ENCODE data around the gene CHD3. TPM values are rescaled to one million over a fixed set of nuclear protein-coding genes. Genes with fewer than 3 reads are reported as not detected.
A peak's percentile ranks its signal among the peaks of the same experiment; 100 is the strongest.

The CHD3 gene
- total and polyA plus RNA-seq, 2 of the 13 experiments (the other 11 are each of a cell fraction or from before 2014, with no cell fraction given) = 2.7 to 3.7 TPM

DNA sequence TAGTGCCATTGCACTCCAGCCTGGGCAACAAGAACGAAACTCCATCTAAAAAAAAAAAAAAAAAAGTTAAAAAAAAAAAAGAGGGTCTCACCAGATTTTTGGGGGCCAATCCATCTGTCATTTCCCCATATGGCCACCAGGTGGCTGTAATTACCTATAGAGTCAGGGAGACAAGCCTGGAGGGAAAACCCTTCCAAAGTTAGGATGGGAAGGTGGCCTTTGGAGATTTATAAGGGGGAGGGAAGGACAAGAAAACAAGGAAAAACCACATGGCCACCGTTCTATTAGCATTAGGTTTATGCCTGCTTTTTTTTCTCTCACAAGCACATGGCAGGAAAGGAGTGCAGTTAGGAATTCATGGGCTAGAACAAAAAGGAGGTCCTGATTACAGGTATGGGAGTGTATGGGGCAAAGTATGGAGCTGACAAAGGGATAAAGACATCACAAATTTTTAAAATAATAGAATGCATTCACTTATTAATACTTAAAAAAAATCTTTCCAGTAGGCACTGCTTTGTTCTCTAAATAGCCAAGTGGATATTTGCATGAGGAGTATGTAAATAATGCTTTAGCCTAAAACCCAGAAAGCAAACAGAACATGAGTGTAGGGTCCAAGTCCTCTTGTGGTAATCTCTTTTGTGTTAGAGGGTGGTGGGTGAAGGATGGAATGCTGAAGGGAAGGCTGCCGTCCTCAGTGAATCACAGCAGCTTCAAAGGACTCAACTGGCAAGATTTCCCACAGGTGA, 25.7 kb upstream of the CHD3 start (continued):
- TF ChIP-seq HDAC2 (CRISPR knock-in tag; IDR thresholded peaks at IDR 0.05) = peak; percentile 71
- peak; percentile 78 for TF ChIP-seq TCF7 (IDR thresholded peaks at IDR 0.05; ENCODE audit: low read depth)
- TF ChIP-seq MTF1 (CRISPR knock-in tag; IDR thresholded peaks at IDR 0.05) = no peak
- TF ChIP-seq, protein P1, sequence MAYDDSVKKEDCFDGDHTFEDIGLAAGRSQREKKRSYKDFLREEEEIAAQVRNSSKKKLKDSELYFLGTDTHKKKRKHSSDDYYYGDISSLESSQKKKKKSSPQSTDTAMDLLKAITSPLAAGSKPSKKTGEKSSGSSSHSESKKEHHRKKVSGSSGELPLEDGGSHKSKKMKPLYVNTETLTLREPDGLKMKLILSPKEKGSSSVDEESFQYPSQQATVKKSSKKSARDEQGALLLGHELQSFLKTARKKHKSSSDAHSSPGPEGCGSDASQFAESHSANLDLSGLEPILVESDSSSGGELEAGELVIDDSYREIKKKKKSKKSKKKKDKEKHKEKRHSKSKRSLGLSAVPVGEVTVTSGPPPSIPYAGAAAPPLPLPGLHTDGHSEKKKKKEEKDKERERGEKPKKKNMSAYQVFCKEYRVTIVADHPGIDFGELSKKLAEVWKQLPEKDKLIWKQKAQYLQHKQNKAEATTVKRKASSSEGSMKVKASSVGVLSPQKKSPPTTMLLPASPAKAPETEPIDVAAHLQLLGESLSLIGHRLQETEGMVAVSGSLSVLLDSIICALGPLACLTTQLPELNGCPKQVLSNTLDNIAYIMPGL (CRISPR knock-in tag; IDR thresholded peaks at IDR 0.05; ENCODE audit: borderline replicate concordance in 1 of 2, low read depth in 1 of 2) = 0 out of 4 replicates have a peak, but pooled peaks of 1 of the 2 experiments have one; percentile 24
- TF ChIP-seq NCOR1 (IDR thresholded peaks at IDR 0.05; ENCODE audit: borderline replicate concordance, low read length) = peak; percentile 54; the same call in 1 of the 2 replicates
- no peak for TF ChIP-seq MBD4 (IDR thresholded peaks at IDR 0.05; ENCODE audit: borderline replicate concordance, low read length)
- TF ChIP-seq PPARG (CRISPR knock-in tag; conservative IDR thresholded peaks at IDR 0.05) = peak; percentile 86
- no peak for TF ChIP-seq CC2D1A (CRISPR knock-in tag; IDR thresholded peaks at IDR 0.05)
- no peak for TF ChIP-seq CBX5 (CRISPR knock-in tag; IDR thresholded peaks at IDR 0.05; ENCODE audit: borderline replicate concordance)
- TF ChIP-seq CHD4 (IDR thresholded peaks at IDR 0.05; ENCODE audit: borderline replicate concordance, low read length) = peak; percentile 44; the same call in 1 of the 2 replicates
- TF ChIP-seq ZNF546 (CRISPR knock-in tag; conservative IDR thresholded peaks at IDR 0.05) = no peak
- TF ChIP-seq ZNF564 (CRISPR knock-in tag; IDR thresholded peaks at IDR 0.05) = no peak
- TF ChIP-seq NFIB (CRISPR knock-in tag; IDR thresholded peaks at IDR 0.05; ENCODE audit: borderline replicate concordance) = no peak
- TF ChIP-seq U2AF1 (optimal IDR thresholded peaks at IDR 0.05; ENCODE audit: low read depth, low read length) = no peak
- TF ChIP-seq NFKBIZ (CRISPR knock-in tag; IDR thresholded peaks at IDR 0.05) = 0 out of 2 replicates have a peak, but pooled peaks have one; percentile 23
- peak; percentile 9 for TF ChIP-seq SKI (IDR thresholded peaks at IDR 0.05; ENCODE audit: partially characterized antibody)
- TF ChIP-seq, protein P2, sequence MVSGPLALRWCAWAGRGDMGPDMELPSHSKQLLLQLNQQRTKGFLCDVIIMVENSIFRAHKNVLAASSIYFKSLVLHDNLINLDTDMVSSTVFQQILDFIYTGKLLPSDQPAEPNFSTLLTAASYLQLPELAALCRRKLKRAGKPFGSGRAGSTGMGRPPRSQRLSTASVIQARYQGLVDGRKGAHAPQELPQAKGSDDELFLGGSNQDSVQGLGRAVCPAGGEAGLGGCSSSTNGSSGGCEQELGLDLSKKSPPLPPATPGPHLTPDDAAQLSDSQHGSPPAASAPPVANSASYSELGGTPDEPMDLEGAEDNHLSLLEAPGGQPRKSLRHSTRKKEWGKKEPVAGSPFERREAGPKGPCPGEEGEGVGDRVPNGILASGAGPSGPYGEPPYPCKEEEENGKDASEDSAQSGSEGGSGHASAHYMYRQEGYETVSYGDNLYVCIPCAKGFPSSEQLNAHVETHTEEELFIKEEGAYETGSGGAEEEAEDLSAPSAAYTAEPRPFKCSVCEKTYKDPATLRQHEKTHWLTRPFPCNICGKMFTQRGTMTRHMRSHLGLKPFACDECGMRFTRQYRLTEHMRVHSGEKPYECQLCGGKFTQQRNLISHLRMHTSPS (CRISPR knock-in tag; IDR thresholded peaks at IDR 0.05; ENCODE audit: low read depth) = peak; percentile 38; the same call in 1 of the 2 replicates
- peak; percentile 98 for TF ChIP-seq GFI1 (CRISPR knock-in tag; IDR thresholded peaks at IDR 0.05; ENCODE audit: borderline replicate concordance)
- no peak for TF ChIP-seq CAMTA2 (CRISPR knock-in tag; IDR thresholded peaks at IDR 0.05; ENCODE audit: borderline replicate concordance)
- no peak for TF ChIP-seq WIZ (CRISPR knock-in tag; IDR thresholded peaks at IDR 0.05)
- TF ChIP-seq ZEB1 (IDR thresholded peaks at IDR 0.05; ENCODE audit: insufficient replicate concordance, low read depth) = peak; percentile 57
- TF ChIP-seq, protein P3, sequence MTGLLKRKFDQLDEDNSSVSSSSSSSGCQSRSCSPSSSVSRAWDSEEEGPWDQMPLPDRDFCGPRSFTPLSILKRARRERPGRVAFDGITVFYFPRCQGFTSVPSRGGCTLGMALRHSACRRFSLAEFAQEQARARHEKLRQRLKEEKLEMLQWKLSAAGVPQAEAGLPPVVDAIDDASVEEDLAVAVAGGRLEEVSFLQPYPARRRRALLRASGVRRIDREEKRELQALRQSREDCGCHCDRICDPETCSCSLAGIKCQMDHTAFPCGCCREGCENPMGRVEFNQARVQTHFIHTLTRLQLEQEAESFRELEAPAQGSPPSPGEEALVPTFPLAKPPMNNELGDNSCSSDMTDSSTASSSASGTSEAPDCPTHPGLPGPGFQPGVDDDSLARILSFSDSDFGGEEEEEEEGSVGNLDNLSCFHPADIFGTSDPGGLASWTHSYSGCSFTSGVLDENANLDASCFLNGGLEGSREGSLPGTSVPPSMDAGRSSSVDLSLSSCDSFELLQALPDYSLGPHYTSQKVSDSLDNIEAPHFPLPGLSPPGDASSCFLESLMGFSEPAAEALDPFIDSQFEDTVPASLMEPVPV (CRISPR knock-in tag; IDR thresholded peaks at IDR 0.05) = 0 out of 2 replicates have a peak, but pooled peaks have one; percentile 56
- no peak for TF ChIP-seq ZSCAN12 (CRISPR knock-in tag; IDR thresholded peaks at IDR 0.05)
- 0 out of 2 replicates have a peak, but pooled peaks have one; percentile 24 for TF ChIP-seq FOXK2 (IDR thresholded peaks at IDR 0.05)
- TF ChIP-seq, protein P4, sequence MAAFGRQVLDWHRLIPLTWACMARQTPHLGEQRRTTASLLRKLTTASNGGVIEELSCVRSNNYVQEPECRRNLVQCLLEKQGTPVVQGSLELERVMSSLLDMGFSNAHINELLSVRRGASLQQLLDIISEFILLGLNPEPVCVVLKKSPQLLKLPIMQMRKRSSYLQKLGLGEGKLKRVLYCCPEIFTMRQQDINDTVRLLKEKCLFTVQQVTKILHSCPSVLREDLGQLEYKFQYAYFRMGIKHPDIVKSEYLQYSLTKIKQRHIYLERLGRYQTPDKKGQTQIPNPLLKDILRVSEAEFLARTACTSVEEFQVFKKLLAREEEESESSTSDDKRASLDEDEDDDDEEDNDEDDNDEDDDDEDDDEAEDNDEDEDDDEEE (CRISPR knock-in tag; IDR thresholded peaks at IDR 0.05) = no peak
